Naive thymus-derived CD4-positive, alpha-beta T cell (primary cell): ENCODE data around the gene SNU13. TPM values are rescaled to one million over a fixed set of nuclear protein-coding genes. Genes with fewer than 3 reads are reported as not detected.
A peak's percentile ranks its signal among the peaks of the same experiment; 100 is the strongest.

Experiments
- ATAC-seq: fragments of 150-1000 bp; cut with Tn5 transposase; 2 replicates; pipeline ENCODE4 v1.10.0; 2021; ENCODE audit warnings: mild to moderate bottlenecking, moderate library complexity
- CTCF ChIA-PET: fragments of 350-600 bp; sonication (Branson Sonifier 250); formaldehyde crosslinking; loops from one replicate; lab custom pipeline; 2021; ENCODE audit warnings: antibody characterized with exemption; lab: Charles Lee
- POLR2A ChIA-PET: fragments of 350-600 bp; sonication (Branson Sonifier 250); formaldehyde crosslinking; loops from one replicate; lab custom pipeline; 2021; ENCODE audit warnings: antibody characterized with exemption, inconsistent platforms; lab: Charles Lee
- DNase-seq, 9 donors: peaks; one replicate each; pipeline versions ENCODE4 v3.0.0 to v3.0.0-alpha.2; 2020 to 2022; ENCODE audit warnings: mixed read lengths in 1 of 9
- H3K27ac ChIP-seq: one replicate; pipeline ENCODE4 v1.7.0; 2013; ENCODE audit warnings: mild to moderate bottlenecking, low read depth, low read length, moderate library complexity
- H3K27me3 ChIP-seq, 2 donors: one replicate each; pipeline ENCODE4 v1.7.0; 2013; ENCODE audit warnings: low read length in 2 of 2, mild to moderate bottlenecking in 2 of 2, moderate library complexity in 2 of 2; ENCODE audit not compliant: control insufficient read depth in 2 of 2, insufficient read depth in 2 of 2
- H3K36me3 ChIP-seq, 3 experiments: 1 replicate in 2 of 3; 2 replicates in 1 of 3; pipeline ENCODE4 v1.7.0; 2013; ENCODE audit warnings: low read length in 3 of 3, mild to moderate bottlenecking in 3 of 3, moderate library complexity in 1 of 3; ENCODE audit not compliant: insufficient read depth in 3 of 3, control insufficient read depth in 2 of 3
- H3K4me1 ChIP-seq, 2 donors: one replicate each; pipeline ENCODE4 v1.7.0; 2013; ENCODE audit warnings: low read length in 2 of 2, mild to moderate bottlenecking in 2 of 2, moderate library complexity in 1 of 2; ENCODE audit not compliant: control insufficient read depth in 2 of 2, insufficient read depth in 2 of 2
- H3K4me3 ChIP-seq: 2 replicates; pipeline ENCODE4 v1.7.0; 2013; ENCODE audit warnings: mild to moderate bottlenecking, low read length
- H3K9me3 ChIP-seq, 3 experiments: 1 replicate in 2 of 3; 2 replicates in 1 of 3; pipeline ENCODE4 v1.7.0; 2013; ENCODE audit warnings: low read length in 3 of 3; ENCODE audit not compliant: control insufficient read depth in 2 of 3
- H3K27ac Mint-ChIP-seq, 9 donors: one replicate each; pipeline ENCODE4 v1.8.0; 2020 to 2022; ENCODE audit warnings: mixed read lengths in 9 of 9, mild to moderate bottlenecking in 8 of 9, moderate library complexity in 5 of 9, inconsistent platforms in 2 of 9
- H3K27me3 Mint-ChIP-seq, 5 donors: one replicate each; pipeline ENCODE4 v1.8.0; 2021 to 2022; ENCODE audit warnings: mixed read lengths in 5 of 5, mild to moderate bottlenecking in 1 of 5
- H3K36me3 Mint-ChIP-seq, 5 donors: one replicate each; pipeline ENCODE4 v1.8.0; 2020 to 2022; ENCODE audit warnings: mixed read lengths in 5 of 5, mild to moderate bottlenecking in 3 of 5, inconsistent platforms in 1 of 5
- H3K4me1 Mint-ChIP-seq, 7 donors: one replicate each; pipeline ENCODE4 v1.8.0; 2020 to 2022; ENCODE audit warnings: mixed read lengths in 7 of 7, mild to moderate bottlenecking in 3 of 7, inconsistent platforms in 1 of 7
- H3K4me3 Mint-ChIP-seq, 10 donors: one replicate each; pipeline ENCODE4 v1.8.0; 2020 to 2022; ENCODE audit warnings: mild to moderate bottlenecking in 10 of 10, mixed read lengths in 10 of 10, moderate library complexity in 6 of 10, inconsistent platforms in 2 of 10
- H3K9me3 Mint-ChIP-seq, 11 donors: one replicate each; pipeline ENCODE4 v1.8.0; 2020 to 2022; ENCODE audit warnings: mixed read lengths in 11 of 11, mild to moderate bottlenecking in 4 of 11, inconsistent platforms in 1 of 11, moderate library complexity in 1 of 11
- intact Hi-C, 2 donors: fragments of 100-400 bp; cut with micrococcal nuclease; formaldehyde crosslinking; loops; one replicate each; pipeline ENCODE4 v1.15.1; 2023
- polyA plus RNA-seq, 2 donors: library from polyadenylated mRNA; unstranded; fragments of 300-500 nt; fragmentation: Illumina TruSeq; gene quantifications; one replicate each; pipeline ENCODE4 v1.2.3, GENCODE V29; 2021
- total RNA-seq, 6 experiments: library from RNA in 5 of 6; stranded (reverse) in 5 of 6; gene quantifications; 1 replicate in 5 of 6; 2 replicates in 1 of 6; pipeline ENCODE4 v1.2.3 and lab custom pipeline; 2021 to 2026

The SNU13 gene
- total and polyA plus RNA-seq, 7 experiments from 2014 or later = 117 to 295 (median 124) TPM

DNA sequence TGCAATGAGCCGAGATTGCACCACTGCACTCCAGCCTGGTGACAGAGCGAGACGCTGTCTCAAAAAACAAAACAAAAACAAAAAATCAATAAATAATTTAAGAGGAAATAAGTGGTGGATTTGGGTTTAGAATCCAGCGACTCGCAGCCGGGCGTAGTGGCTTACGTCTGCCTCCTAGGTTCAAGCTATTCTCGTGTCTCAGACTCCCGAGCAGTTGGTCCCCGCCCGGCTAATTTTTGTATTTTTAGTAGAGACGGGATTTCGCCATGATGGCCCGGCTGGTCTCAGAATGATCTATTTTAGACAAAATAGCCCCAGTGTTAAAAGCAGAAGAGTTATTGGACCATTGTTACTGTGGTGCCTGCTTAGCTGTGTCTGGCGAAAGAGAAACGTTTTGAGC is 29.8 kb downstream of the SNU13 start:
- H3K4me3 Mint-ChIP-seq = no peak overlapping the region
- Histone ChIP-seq H3K9me3 (no peaks in the 10 kb centered on the region), H3K36me3 (peaks cover 48 to 94% (median 59%) of the 10 kb centered on the region in 3 experiments), H3K27ac (no peak overlapping the region), H3K27me3 (no peaks in the 10 kb centered on the region), H3K4me3 (no peak overlapping the region), H3K4me1 (no peaks in the 10 kb centered on the region)
- H3K27me3 Mint-ChIP-seq = no peaks in the 10 kb centered on the region
- CTCF ChIA-PET = no interaction called here
- H3K27ac Mint-ChIP-seq = no peak overlapping the region
- H3K4me1 Mint-ChIP-seq = peaks cover 0 to 6% (median 0%) of the 10 kb centered on the region in 7 donors
- ATAC-seq = no peak
- H3K36me3 Mint-ChIP-seq = peaks cover 15 to 44% (median 26%) of the 10 kb centered on the region in 5 donors
- H3K9me3 Mint-ChIP-seq = no peaks in the 10 kb centered on the region
- intact Hi-C loops = no loop called here
- POLR2A ChIA-PET = no interaction called here
- no peak for DNase-seq

DNA sequence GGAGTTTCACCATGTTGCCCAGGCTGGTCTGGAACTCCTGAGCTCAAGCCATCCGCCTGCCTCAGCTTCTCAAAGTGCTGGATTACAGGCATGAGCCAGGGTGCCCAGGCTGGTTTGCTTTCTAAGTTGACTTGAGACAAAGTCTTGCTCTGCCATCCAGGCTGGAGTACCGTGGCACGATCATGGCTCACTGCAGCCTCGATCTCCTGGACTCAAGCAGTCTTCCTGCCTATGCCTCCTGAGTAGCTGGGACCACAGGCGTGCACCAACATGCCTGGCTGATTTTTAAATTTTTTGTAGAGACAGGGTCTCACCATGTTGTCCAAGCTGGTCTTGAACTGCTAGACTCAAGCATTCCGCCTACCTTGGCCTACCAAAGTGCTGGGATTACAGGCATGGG is 31.0 kb downstream of the SNU13 start:
- H3K4me3 ChIP-seq = no peak overlapping the region
- Mint-ChIP-seq H3K27ac (no peak overlapping the region), H3K9me3 (no peaks in the 10 kb centered on the region), H3K27me3 (no peaks in the 10 kb centered on the region), H3K36me3 (peaks cover 15 to 41% (median 26%) of the 10 kb centered on the region in 5 donors), H3K4me1 (peaks cover 0 to 6% (median 0%) of the 10 kb centered on the region in 7 donors), H3K4me3 (no peak overlapping the region)
- H3K27me3 ChIP-seq = no peaks in the 10 kb centered on the region
- no peak for ATAC-seq
- peaks cover 58 to 95% (median 70%) of the 10 kb centered on the region in 3 experiments for H3K36me3 ChIP-seq
- H3K27ac ChIP-seq = no peak overlapping the region
- no peaks in the 10 kb centered on the region for H3K9me3 ChIP-seq
- ChIA-PET CTCF (interaction anchor here (0.9 kb wide), 1 partner anchor 9 kb away, joined by 3 read pairs; no protein-coding TSS in a partner anchor), POLR2A (interaction anchor here (1.0 kb wide), 1 partner anchor 9 kb away, joined by 3 read pairs; no protein-coding TSS in a partner anchor)
- no peaks in the 10 kb centered on the region for H3K4me1 ChIP-seq
- no peak for DNase-seq
- intact Hi-C loops = no loop called here

DNA sequence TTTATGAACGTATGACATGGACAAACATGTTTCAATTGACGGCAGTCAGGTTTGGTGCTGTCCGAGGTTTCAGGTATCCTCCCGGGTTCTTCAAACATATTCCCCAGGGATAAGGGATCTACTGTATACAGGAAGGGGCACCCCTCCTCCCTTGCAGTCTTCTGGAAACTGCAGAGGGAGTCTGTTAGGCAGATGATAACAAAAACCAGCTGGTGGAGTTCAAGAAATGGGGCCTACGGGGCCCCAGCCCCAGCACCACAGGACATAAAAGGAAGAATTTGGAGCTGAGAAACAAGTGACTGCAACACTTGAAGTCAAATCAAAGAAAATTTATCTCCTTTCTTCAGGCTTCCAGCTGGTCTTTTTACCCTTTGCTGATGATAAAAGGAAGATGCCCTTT is 32.1 kb downstream of the SNU13 start:
- Histone ChIP-seq H3K27ac (no peak overlapping the region), H3K4me1 (no peaks in the 10 kb centered on the region), H3K36me3 (peaks cover 64 to 95% (median 75%) of the 10 kb centered on the region in 3 experiments), H3K4me3 (no peak overlapping the region), H3K9me3 (no peaks in the 10 kb centered on the region), H3K27me3 (no peaks in the 10 kb centered on the region)
- no peak for ATAC-seq
- no peaks in the 10 kb centered on the region for H3K9me3 Mint-ChIP-seq
- intact Hi-C loops = no loop called here
- DNase-seq = no peak
- no peak overlapping the region for H3K27ac Mint-ChIP-seq
- peaks cover 12 to 36% (median 23%) of the 10 kb centered on the region in 5 donors for H3K36me3 Mint-ChIP-seq
- H3K4me1 Mint-ChIP-seq = peaks cover 0 to 6% (median 0%) of the 10 kb centered on the region in 7 donors
- CTCF ChIA-PET = no interaction called here
- POLR2A ChIA-PET = interaction anchor here (0.6 to 1.0 kb wide), 2 partner anchors 11 to 362 kb away, joined by 3 read pairs; no protein-coding TSS in a partner anchor
- no peaks in the 10 kb centered on the region for H3K27me3 Mint-ChIP-seq
- no peak overlapping the region for H3K4me3 Mint-ChIP-seq

DNA sequence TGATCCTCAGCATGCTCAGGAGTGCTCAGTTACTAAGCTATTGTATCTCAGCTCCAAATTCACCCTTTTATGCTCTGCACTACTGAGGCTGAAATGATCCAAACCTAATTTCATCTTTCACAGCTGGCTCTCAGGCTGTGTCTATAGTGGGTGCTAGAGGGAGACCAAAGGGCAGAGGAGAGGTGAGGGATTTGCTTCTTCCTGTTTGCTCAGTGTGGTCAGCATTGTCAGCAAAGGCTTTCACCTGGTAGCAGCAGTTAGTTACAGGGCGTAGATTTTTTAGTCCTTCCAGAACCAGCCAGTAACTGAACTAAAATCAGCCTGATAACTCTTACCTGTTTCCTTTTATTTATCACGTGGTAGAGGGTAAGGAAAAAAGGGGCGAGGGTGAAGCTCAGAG is 34.3 kb downstream of the SNU13 start:
- ATAC-seq (no peak), DNase-seq (no peak)
- Histone ChIP-seq H3K27ac (no peak overlapping the region), H3K27me3 (no peaks in the 10 kb centered on the region), H3K36me3 (peaks cover 58 to 92% (median 67%) of the 10 kb centered on the region in 3 experiments), H3K4me3 (no peak overlapping the region), H3K4me1 (no peaks in the 10 kb centered on the region), H3K9me3 (no peaks in the 10 kb centered on the region)
- Mint-ChIP-seq H3K4me1 (peaks cover 0 to 8% (median 0%) of the 10 kb centered on the region in 7 donors), H3K36me3 (peaks cover 5 to 29% (median 14%) of the 10 kb centered on the region in 5 donors), H3K4me3 (no peak overlapping the region), H3K9me3 (no peaks in the 10 kb centered on the region), H3K27me3 (no peaks in the 10 kb centered on the region), H3K27ac (peak overlapping the region in 1 of 9 donors; percentile 14)
- ChIA-PET POLR2A (interaction anchor here (0.5 to 1.4 kb wide), 7 partner anchors 11 to 761 kb away, joined by 3 to 4 read pairs (median 3); no protein-coding TSS in a partner anchor), CTCF (no interaction called here)
- intact Hi-C loops = no loop called here

DNA sequence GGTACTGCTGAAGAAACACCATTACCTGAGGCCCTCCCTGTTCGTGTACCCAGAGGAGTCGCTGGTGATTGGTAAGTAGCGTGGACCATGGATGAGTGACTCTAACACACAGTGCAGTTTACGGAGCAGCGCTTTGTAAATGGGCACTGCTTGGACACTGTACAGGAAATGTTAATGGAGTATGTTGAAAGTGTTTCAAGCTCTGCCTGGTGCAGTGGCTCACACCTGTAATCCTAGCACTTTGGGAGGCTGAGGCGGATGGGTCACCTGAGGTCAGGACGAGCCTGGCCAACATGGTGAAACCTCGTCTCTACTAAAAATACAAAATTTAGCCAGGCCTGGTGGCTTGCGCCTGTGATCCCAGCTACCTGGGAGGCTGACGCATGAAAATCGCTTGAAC is 37.8 kb downstream of the SNU13 start:
- Histone ChIP-seq H3K27me3 (no peaks in the 10 kb centered on the region), H3K4me3 (no peak overlapping the region), H3K36me3 (peaks cover 49 to 88% (median 54%) of the 10 kb centered on the region in 3 experiments), H3K4me1 (no peaks in the 10 kb centered on the region), H3K27ac (no peak overlapping the region), H3K9me3 (no peaks in the 10 kb centered on the region)
- ChIA-PET POLR2A (interaction anchor here (0.6 kb wide), 1 partner anchor 731 kb away, joined by 4 read pairs; no protein-coding TSS in a partner anchor), CTCF (interaction anchor here (0.7 kb wide), 1 partner anchor 46 kb away, joined by 5 read pairs; no protein-coding TSS in a partner anchor)
- no peak for DNase-seq
- peak overlapping the region in 1 of 9 donors; percentile 18 for H3K27ac Mint-ChIP-seq
- H3K27me3 Mint-ChIP-seq = no peaks in the 10 kb centered on the region
- intact Hi-C loops = no loop called here
- peaks cover 5 to 30% (median 14%) of the 10 kb centered on the region in 5 donors for H3K36me3 Mint-ChIP-seq
- ATAC-seq = no peak
- H3K4me1 Mint-ChIP-seq = peaks cover 0 to 14% (median 7%) of the 10 kb centered on the region in 7 donors
- H3K9me3 Mint-ChIP-seq = no peaks in the 10 kb centered on the region
- peak overlapping the region in 1 of 10 donors; percentile 25 for H3K4me3 Mint-ChIP-seq

DNA sequence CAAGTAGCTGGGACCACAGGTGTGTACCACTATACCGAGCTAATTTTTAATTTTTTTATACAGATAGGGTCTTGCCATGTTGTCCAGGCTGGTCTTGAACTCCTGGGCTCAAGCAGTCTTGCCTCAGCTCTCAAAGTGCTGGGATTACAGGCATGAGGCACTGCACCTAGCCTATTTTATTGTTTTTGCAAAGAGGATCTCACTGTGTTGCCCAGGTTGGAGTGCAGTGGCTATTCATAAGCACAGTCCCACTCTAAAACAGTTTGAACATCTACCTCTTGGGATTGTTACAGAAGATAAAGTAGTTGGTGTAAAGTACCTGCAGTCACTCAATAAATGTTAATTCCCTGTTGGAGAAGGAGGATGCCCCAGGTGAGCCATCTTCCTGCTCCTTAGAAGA is 38.4 kb downstream of the SNU13 start:
- ChIA-PET POLR2A (interaction anchor here (0.6 kb wide), 1 partner anchor 432 kb away, joined by 4 read pairs; no protein-coding TSS in a partner anchor), CTCF (no interaction called here)
- Mint-ChIP-seq H3K9me3 (no peaks in the 10 kb centered on the region), H3K27me3 (no peaks in the 10 kb centered on the region), H3K36me3 (peaks cover 5 to 27% (median 14%) of the 10 kb centered on the region in 5 donors), H3K4me1 (peaks cover 0 to 14% (median 7%) of the 10 kb centered on the region in 7 donors), H3K4me3 (peak overlapping the region in 1 of 10 donors; percentile 25), H3K27ac (peak overlapping the region in 2 of 9 donors; percentile 18 to 43)
- DNase-seq = no peak
- no peaks in the 10 kb centered on the region for H3K9me3 ChIP-seq
- no peak overlapping the region for H3K27ac ChIP-seq
- no peak overlapping the region for H3K4me3 ChIP-seq
- H3K36me3 ChIP-seq = peaks cover 48 to 88% (median 49%) of the 10 kb centered on the region in 3 experiments
- no peak for ATAC-seq
- H3K4me1 ChIP-seq = no peaks in the 10 kb centered on the region
- no peaks in the 10 kb centered on the region for H3K27me3 ChIP-seq
- intact Hi-C loops = no loop called here
